Measurements from ENCODE around the gene PVR.

PVR gene

DNA sequence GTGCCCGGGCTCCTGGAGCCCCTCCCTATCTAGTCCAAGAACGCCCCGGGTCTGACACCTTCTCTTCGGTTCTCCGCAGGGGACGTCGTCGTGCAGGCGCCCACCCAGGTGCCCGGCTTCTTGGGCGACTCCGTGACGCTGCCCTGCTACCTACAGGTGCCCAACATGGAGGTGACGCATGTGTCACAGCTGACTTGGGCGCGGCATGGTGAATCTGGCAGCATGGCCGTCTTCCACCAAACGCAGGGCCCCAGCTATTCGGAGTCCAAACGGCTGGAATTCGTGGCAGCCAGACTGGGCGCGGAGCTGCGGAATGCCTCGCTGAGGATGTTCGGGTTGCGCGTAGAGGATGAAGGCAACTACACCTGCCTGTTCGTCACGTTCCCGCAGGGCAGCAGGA lies 3.4 kb downstream of the PVR start:
- Histone ChIP-seq H3K27me3 (ENCODE audit: insufficient read depth, insufficient read length) (no peaks in the 10 kb centered on the region), H3K4me1 (ENCODE audit: insufficient read depth, insufficient read length) (no peaks in the 10 kb centered on the region), H3K4me3 (ENCODE audit: insufficient read length, low read depth) (no peak overlapping the region), H3K36me3 (ENCODE audit: insufficient read depth, insufficient read length, low read length) (peaks cover 55% of the 10 kb centered on the region), H3K9ac (ENCODE audit: insufficient read length, low read depth) (no peak overlapping the region), H3K9me3 (ENCODE audit: insufficient read depth, low read length) (no peaks in the 10 kb centered on the region)
- DNase-seq (ENCODE audit: low read depth, low spot score): no peak
- TF ChIP-seq YY1 (IDR thresholded peaks at IDR 0.05; ENCODE audit: insufficient read depth, insufficient read length) (no peak), SUZ12 (IDR thresholded peaks at IDR 0.05; ENCODE audit: extremely low read depth, insufficient read depth, insufficient read length) (no peak), ZNF274 (IDR thresholded peaks at IDR 0.05; ENCODE audit: low read depth, low read length) (no peak)

- Histone ChIP-seq H3K4me1 (ENCODE audit: insufficient read depth, insufficient read length) (no peaks in the 10 kb centered on the region), H3K36me3 (ENCODE audit: insufficient read depth, insufficient read length, low read length) (peaks cover 67% of the 10 kb centered on the region), H3K27me3 (ENCODE audit: insufficient read depth, insufficient read length) (no peaks in the 10 kb centered on the region), H3K4me3 (ENCODE audit: insufficient read length, low read depth) (no peak overlapping the region), H3K9ac (ENCODE audit: insufficient read length, low read depth) (no peak overlapping the region), H3K9me3 (ENCODE audit: insufficient read depth, low read length) (no peaks in the 10 kb centered on the region)
- no peak for TF ChIP-seq ZNF274 (IDR thresholded peaks at IDR 0.05; ENCODE audit: low read depth, low read length)
- TF ChIP-seq YY1 (IDR thresholded peaks at IDR 0.05; ENCODE audit: insufficient read depth, insufficient read length): no peak
- TF ChIP-seq SUZ12 (IDR thresholded peaks at IDR 0.05; ENCODE audit: extremely low read depth, insufficient read depth, insufficient read length): no peak
- DNase-seq (ENCODE audit: low read depth, low spot score): no peak
Measured at GRCh38 chr19:44648631-44649251, 5.0 kb downstream of the PVR start.

- H3K27me3 ChIP-seq (ENCODE audit: insufficient read depth, insufficient read length): no peaks in the 10 kb centered on the region
- H3K36me3 ChIP-seq (ENCODE audit: insufficient read depth, insufficient read length, low read length): peaks cover 72% of the 10 kb centered on the region
- H3K4me3 ChIP-seq (ENCODE audit: insufficient read length, low read depth): no peak overlapping the region
- TF ChIP-seq YY1 (IDR thresholded peaks at IDR 0.05; ENCODE audit: insufficient read depth, insufficient read length) (no peak), SUZ12 (IDR thresholded peaks at IDR 0.05; ENCODE audit: extremely low read depth, insufficient read depth, insufficient read length) (no peak), ZNF274 (IDR thresholded peaks at IDR 0.05; ENCODE audit: low read depth, low read length) (no peak)
- DNase-seq (ENCODE audit: low read depth, low spot score): no peak
- H3K4me1 ChIP-seq (ENCODE audit: insufficient read depth, insufficient read length): no peaks in the 10 kb centered on the region
- H3K9ac ChIP-seq (ENCODE audit: insufficient read length, low read depth): no peak overlapping the region
- no peaks in the 10 kb centered on the region for H3K9me3 ChIP-seq (ENCODE audit: insufficient read depth, low read length)
Measured at GRCh38 chr19:44649578-44650145, 6.0 kb downstream of the PVR start.

GRCh38 chr19:44653343-44653742 lies 9.6 kb downstream of the PVR start:
- Histone ChIP-seq H3K27me3 (ENCODE audit: insufficient read depth, insufficient read length) (no peaks in the 10 kb centered on the region), H3K4me1 (ENCODE audit: insufficient read depth, insufficient read length) (no peaks in the 10 kb centered on the region), H3K9me3 (ENCODE audit: insufficient read depth, low read length) (no peaks in the 10 kb centered on the region), H3K4me3 (ENCODE audit: insufficient read length, low read depth) (no peak overlapping the region), H3K9ac (ENCODE audit: insufficient read length, low read depth) (no peak overlapping the region), H3K36me3 (ENCODE audit: insufficient read depth, insufficient read length, low read length) (peaks cover 81% of the 10 kb centered on the region)
- no peak for DNase-seq (ENCODE audit: low read depth, low spot score)
- TF ChIP-seq YY1 (IDR thresholded peaks at IDR 0.05; ENCODE audit: insufficient read depth, insufficient read length) (no peak), SUZ12 (IDR thresholded peaks at IDR 0.05; ENCODE audit: extremely low read depth, insufficient read depth, insufficient read length) (no peak), ZNF274 (IDR thresholded peaks at IDR 0.05; ENCODE audit: low read depth, low read length) (no peak)

DNA sequence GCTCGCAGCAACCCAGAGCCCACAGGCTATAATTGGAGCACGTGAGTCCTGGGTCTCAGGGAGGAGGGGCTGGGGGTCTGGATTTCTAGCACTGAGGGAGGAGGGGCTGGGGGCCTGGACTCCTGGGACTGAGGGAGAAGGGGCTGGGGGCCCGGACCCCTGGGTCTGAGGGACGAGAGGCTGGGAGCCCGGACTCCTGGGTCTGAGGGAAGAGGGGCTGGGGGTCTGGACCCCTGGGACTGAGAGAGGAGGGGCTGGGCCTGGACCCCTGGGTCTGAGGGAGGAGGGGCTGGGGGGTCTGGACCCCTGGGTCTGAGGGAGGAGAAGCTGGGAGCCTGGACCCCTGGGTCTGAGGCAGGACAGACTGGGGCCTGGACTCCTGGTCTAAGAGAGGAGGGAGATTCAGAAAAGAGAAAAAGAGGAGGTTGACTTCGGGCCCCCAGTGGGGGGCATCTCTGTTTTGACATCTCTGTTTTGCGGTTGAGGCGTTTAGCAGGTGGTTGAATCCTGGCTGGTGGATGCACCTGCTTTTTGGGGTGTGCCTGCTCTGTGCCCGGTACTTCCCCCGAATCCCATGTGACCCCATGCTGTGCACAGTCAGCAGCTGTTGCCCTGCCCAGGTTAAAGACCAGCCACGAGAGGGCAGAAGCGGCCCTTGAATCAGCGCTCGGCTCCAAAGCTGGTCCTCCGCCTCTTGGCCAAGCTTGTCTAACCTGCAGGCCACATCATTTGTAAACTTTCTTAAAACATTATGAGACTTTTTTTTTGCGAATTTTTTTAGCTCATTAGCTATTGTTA lies 10.5 kb downstream of the PVR start:
- Histone ChIP-seq H3K9ac (ENCODE audit: insufficient read length, low read depth) (no peak overlapping the region), H3K4me1 (ENCODE audit: insufficient read depth, insufficient read length) (no peaks in the 10 kb centered on the region), H3K36me3 (ENCODE audit: insufficient read depth, insufficient read length, low read length) (peaks cover 82% of the 10 kb centered on the region)

DNA sequence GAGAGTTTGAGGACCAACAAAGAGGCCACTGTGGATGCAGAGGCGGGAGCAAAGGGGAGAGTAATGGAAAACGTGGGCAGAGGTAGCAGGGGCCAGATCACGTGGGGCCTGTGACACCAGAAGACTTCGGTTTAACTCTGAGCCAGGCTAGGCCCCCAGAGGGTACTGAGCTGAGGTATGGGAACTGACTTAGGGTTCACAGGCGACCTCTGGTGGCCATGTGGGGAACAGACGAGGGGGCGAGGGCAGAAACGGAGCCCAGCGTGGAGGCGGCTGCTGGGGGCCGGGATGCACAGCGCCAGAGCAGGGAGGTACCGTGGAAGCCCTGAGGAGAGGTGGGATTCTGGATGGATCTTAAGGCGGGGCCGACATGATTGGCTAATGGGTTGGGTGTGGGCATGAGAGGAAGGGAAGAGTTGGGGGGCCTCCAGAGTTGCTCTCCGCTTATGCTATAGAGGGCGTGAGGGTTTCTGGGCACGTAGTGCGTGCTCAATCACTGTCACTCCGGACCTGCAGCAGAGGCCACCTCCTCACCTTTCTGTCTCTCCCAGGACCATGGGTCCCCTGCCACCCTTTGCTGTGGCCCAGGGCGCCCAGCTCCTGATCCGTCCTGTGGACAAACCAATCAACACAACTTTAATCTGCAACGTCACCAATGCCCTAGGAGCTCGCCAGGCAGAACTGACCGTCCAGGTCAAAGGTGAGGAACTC lies 13.7 kb downstream of the PVR start:
- Histone ChIP-seq H3K36me3 (ENCODE audit: insufficient read depth, insufficient read length, low read length) (peaks cover 85% of the 10 kb centered on the region), H3K4me1 (ENCODE audit: insufficient read depth, insufficient read length) (no peaks in the 10 kb centered on the region), H3K9ac (ENCODE audit: insufficient read length, low read depth) (no peak overlapping the region), H3K9me3 (ENCODE audit: insufficient read depth, low read length) (no peaks in the 10 kb centered on the region), H3K4me3 (ENCODE audit: insufficient read length, low read depth) (no peak overlapping the region), H3K27me3 (ENCODE audit: insufficient read depth, insufficient read length) (no peaks in the 10 kb centered on the region)
- no peak for TF ChIP-seq SUZ12 (IDR thresholded peaks at IDR 0.05; ENCODE audit: extremely low read depth, insufficient read depth, insufficient read length)
- TF ChIP-seq ZNF274 (IDR thresholded peaks at IDR 0.05; ENCODE audit: low read depth, low read length): no peak
- no peak for TF ChIP-seq YY1 (IDR thresholded peaks at IDR 0.05; ENCODE audit: insufficient read depth, insufficient read length)
- peak; percentile 63 for DNase-seq (ENCODE audit: low read depth, low spot score)

More for the DNA sequence above, 10.5 kb downstream of the PVR start:
- no peak for TF ChIP-seq SUZ12 (IDR thresholded peaks at IDR 0.05; ENCODE audit: extremely low read depth, insufficient read depth, insufficient read length)
- TF ChIP-seq ZNF274 (IDR thresholded peaks at IDR 0.05; ENCODE audit: low read depth, low read length): no peak
- no peak for TF ChIP-seq YY1 (IDR thresholded peaks at IDR 0.05; ENCODE audit: insufficient read depth, insufficient read length)
- no peak for DNase-seq (ENCODE audit: low read depth, low spot score)
- H3K4me3 ChIP-seq (ENCODE audit: insufficient read length, low read depth): no peak overlapping the region
- H3K9me3 ChIP-seq (ENCODE audit: insufficient read depth, low read length): no peaks in the 10 kb centered on the region
- H3K27me3 ChIP-seq (ENCODE audit: insufficient read depth, insufficient read length): no peaks in the 10 kb centered on the region

Data from NT2/D1 (cell line).